ENCODE measurements around the gene SLC9A9. TPM values are rescaled to one million over a fixed set of nuclear protein-coding genes. Genes with fewer than 3 reads are reported as not detected.

Gene SLC9A9
- polyA plus RNA-seq, 1 of the 3 experiments (the other 2 are of a cell fraction): 0.05 TPM

DNA sequence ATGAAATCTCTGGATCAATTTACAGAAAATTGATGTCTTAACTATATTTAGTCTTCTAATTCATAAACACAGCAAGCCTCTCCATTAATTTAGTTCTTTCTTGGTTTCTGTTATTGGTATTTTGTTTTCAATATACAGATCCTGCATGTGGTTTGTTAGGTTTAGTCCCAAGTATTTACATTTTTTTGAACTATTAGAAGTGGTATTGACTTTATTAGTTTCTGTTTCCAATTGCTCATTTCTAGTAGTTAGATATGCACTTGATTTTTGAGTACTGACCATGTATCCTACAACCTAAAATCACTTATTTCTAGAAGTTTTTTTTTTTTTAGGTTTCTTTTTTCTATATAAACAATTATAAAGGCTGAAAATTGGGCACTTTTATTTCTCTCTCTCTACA lies 392.8 kb downstream of the SLC9A9 start:
- H3K4me2 ChIP-seq: no peak overlapping the region
- no peaks in the 10 kb centered on the region for H3K9me3 ChIP-seq
- H2AFZ ChIP-seq (ENCODE audit: low read depth): no peak overlapping the region
- H3K79me2 ChIP-seq (ENCODE audit: insufficient read depth): no peaks in the 10 kb centered on the region
- ChIA-PET POLR2A (no interaction called here), CTCF (no interaction called here)
- no peaks in the 10 kb centered on the region for H4K20me1 ChIP-seq (ENCODE audit: insufficient read depth)
- no peaks in the 10 kb centered on the region for H3K36me3 ChIP-seq (replicated peaks in 1 of 2; ENCODE audit: control insufficient read depth in 1 of 2, insufficient read depth in 2 of 2, low read length in 1 of 2)
- no peak for DNase-seq
- no peak overlapping the region for H3K4me3 ChIP-seq (ENCODE audit: low read depth in 2 of 2, low read length in 1 of 2)
- no peak for TF ChIP-seq TCF12 (IDR thresholded peaks at IDR 0.05)
- TF ChIP-seq, protein P1, sequence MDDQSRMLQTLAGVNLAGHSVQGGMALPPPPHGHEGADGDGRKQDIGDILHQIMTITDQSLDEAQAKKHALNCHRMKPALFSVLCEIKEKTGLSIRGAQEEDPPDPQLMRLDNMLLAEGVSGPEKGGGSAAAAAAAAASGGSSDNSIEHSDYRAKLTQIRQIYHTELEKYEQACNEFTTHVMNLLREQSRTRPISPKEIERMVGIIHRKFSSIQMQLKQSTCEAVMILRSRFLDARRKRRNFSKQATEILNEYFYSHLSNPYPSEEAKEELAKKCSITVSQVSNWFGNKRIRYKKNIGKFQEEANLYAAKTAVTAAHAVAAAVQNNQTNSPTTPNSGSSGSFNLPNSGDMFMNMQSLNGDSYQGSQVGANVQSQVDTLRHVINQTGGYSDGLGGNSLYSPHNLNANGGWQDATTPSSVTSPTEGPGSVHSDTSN (IDR thresholded peaks at IDR 0.05): no peak
- TF ChIP-seq, protein P2, sequence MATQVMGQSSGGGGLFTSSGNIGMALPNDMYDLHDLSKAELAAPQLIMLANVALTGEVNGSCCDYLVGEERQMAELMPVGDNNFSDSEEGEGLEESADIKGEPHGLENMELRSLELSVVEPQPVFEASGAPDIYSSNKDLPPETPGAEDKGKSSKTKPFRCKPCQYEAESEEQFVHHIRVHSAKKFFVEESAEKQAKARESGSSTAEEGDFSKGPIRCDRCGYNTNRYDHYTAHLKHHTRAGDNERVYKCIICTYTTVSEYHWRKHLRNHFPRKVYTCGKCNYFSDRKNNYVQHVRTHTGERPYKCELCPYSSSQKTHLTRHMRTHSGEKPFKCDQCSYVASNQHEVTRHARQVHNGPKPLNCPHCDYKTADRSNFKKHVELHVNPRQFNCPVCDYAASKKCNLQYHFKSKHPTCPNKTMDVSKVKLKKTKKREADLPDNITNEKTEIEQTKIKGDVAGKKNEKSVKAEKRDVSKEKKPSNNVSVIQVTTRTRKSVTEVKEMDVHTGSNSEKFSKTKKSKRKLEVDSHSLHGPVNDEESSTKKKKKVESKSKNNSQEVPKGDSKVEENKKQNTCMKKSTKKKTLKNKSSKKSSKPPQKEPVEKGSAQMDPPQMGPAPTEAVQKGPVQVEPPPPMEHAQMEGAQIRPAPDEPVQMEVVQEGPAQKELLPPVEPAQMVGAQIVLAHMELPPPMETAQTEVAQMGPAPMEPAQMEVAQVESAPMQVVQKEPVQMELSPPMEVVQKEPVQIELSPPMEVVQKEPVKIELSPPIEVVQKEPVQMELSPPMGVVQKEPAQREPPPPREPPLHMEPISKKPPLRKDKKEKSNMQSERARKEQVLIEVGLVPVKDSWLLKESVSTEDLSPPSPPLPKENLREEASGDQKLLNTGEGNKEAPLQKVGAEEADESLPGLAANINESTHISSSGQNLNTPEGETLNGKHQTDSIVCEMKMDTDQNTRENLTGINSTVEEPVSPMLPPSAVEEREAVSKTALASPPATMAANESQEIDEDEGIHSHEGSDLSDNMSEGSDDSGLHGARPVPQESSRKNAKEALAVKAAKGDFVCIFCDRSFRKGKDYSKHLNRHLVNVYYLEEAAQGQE (IDR thresholded peaks at IDR 0.05; ENCODE audit: low read depth, low read length): no peak
- H3K9me2 ChIP-seq: no peaks in the 10 kb centered on the region
- H3K27ac ChIP-seq (ENCODE audit: low read depth in 2 of 2, low read length in 1 of 2): no peak overlapping the region
- H3K9ac ChIP-seq: no peak overlapping the region
- no peaks in the 10 kb centered on the region for H3F3A ChIP-seq (replicated peaks; ENCODE audit: insufficient read depth)
- peaks cover 6% of the 10 kb centered on the region; the same call in 1 of the 2 replicates for H3K27me3 ChIP-seq (ENCODE audit: insufficient read depth)
- no peaks in the 10 kb centered on the region for H3K4me1 ChIP-seq (ENCODE audit: control insufficient read depth in 1 of 2, insufficient read depth in 2 of 2, low read depth in 1 of 2, low read length in 1 of 2)

DNA sequence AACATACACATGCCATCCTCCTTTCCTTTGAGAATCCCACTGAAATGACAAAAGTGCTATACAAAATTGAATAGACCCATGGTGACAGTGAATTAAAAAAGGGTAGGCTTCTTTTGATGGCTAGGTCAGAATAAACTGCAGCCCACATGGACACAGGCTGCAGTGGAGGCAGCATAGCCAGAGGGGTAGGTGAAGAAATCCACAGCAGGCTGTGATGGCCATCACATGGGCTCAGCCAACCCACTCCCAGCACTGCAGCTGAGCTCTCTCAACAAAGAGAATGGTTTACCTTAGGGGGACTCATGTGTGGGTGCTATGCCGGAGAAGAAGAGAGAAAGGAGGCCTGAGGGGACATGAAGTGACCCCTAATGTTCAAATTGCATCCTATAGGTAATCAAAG lies 397.6 kb downstream of the SLC9A9 start:
- POLR2A ChIA-PET: no interaction called here
- no peak overlapping the region for H2AFZ ChIP-seq (ENCODE audit: low read depth)
- no peaks in the 10 kb centered on the region for H3F3A ChIP-seq (replicated peaks; ENCODE audit: insufficient read depth)
- H3K9ac ChIP-seq: no peak overlapping the region
- no peak for DNase-seq
- H3K27me3 ChIP-seq (ENCODE audit: insufficient read depth): 0 out of 2 replicates have a peak, but pooled peaks cover 6% of the 10 kb centered on the region
- H3K4me3 ChIP-seq (ENCODE audit: low read depth in 2 of 2, low read length in 1 of 2): no peak overlapping the region
- H3K4me1 ChIP-seq (ENCODE audit: control insufficient read depth in 1 of 2, insufficient read depth in 2 of 2, low read depth in 1 of 2, low read length in 1 of 2): no peaks in the 10 kb centered on the region
- H3K9me3 ChIP-seq: no peaks in the 10 kb centered on the region
- no peak overlapping the region for H3K4me2 ChIP-seq
- no peak overlapping the region for H3K27ac ChIP-seq (ENCODE audit: low read depth in 2 of 2, low read length in 1 of 2)
- H3K79me2 ChIP-seq (ENCODE audit: insufficient read depth): no peaks in the 10 kb centered on the region
- no peaks in the 10 kb centered on the region for H4K20me1 ChIP-seq (ENCODE audit: insufficient read depth)
- H3K36me3 ChIP-seq (replicated peaks in 1 of 2; ENCODE audit: control insufficient read depth in 1 of 2, insufficient read depth in 2 of 2, low read length in 1 of 2): no peaks in the 10 kb centered on the region
- H3K9me2 ChIP-seq: no peaks in the 10 kb centered on the region
- TF ChIP-seq ELF1 (IDR thresholded peaks at IDR 0.05) (no peak), NRF1 (IDR thresholded peaks at IDR 0.05; ENCODE audit: low read depth, low read length) (no peak), FOXM1 (IDR thresholded peaks at IDR 0.05; ENCODE audit: low read depth) (no peak), RAD21 (IDR thresholded peaks at IDR 0.05; ENCODE audit: low read length) (no peak), TCF12 (IDR thresholded peaks at IDR 0.05) (no peak), MEF2A (IDR thresholded peaks at IDR 0.05; ENCODE audit: borderline replicate concordance, low read depth) (no peak), FOSL2 (IDR thresholded peaks at IDR 0.05; ENCODE audit: borderline replicate concordance, low read depth) (no peak), JUND (IDR thresholded peaks at IDR 0.05) (no peak), RXRA (IDR thresholded peaks at IDR 0.05; ENCODE audit: borderline replicate concordance, low read depth) (no peak)
- TF ChIP-seq, protein P3, sequence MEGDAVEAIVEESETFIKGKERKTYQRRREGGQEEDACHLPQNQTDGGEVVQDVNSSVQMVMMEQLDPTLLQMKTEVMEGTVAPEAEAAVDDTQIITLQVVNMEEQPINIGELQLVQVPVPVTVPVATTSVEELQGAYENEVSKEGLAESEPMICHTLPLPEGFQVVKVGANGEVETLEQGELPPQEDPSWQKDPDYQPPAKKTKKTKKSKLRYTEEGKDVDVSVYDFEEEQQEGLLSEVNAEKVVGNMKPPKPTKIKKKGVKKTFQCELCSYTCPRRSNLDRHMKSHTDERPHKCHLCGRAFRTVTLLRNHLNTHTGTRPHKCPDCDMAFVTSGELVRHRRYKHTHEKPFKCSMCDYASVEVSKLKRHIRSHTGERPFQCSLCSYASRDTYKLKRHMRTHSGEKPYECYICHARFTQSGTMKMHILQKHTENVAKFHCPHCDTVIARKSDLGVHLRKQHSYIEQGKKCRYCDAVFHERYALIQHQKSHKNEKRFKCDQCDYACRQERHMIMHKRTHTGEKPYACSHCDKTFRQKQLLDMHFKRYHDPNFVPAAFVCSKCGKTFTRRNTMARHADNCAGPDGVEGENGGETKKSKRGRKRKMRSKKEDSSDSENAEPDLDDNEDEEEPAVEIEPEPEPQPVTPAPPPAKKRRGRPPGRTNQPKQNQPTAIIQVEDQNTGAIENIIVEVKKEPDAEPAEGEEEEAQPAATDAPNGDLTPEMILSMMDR (IDR thresholded peaks at IDR 0.05): no peak
- 38% methylated on average over 1 of the region's 1 CpG for WGBS (ENCODE audit: low lambda C conversion rate)
- CTCF ChIA-PET: no interaction called here

All from SK-N-SH (cell line).